T-cell (primary cell): Measurements from ENCODE around the gene MAPK11. TPM values are rescaled to one million over a fixed set of nuclear protein-coding genes. Genes with fewer than 3 reads are reported as not detected.

Experiments
- ATAC-seq, 4 experiments: fragments of 200-7000 bp in 3 of 4; fragments of 150-1000 bp in 1 of 4; cut with Tn5 transposase; replicated peaks in 1 of 4; 1 replicate in 3 of 4; 2 replicates in 1 of 4; pipeline ENCODE4 v1.10.0; 2021; ENCODE audit warnings: moderate library complexity in 3 of 4, mild to moderate bottlenecking in 2 of 4, moderate number of reproducible peaks in 1 of 4
- CTCF ChIA-PET, 2 donors: fragments of 300-600 bp; sonication (Branson Sonifier 250); formaldehyde crosslinking; loops; one replicate each; lab custom pipeline; 2022; ENCODE audit warnings: antibody characterized with exemption in 2 of 2; lab: Charles Lee
- POLR2A ChIA-PET, 2 donors: fragments of 300-600 bp; sonication (Branson Sonifier 250); formaldehyde crosslinking; loops; one replicate each; lab custom pipeline; 2022; ENCODE audit warnings: antibody characterized with exemption in 2 of 2; lab: Charles Lee
- DNase-seq, 35 experiments: peaks; one replicate each; pipeline versions ENCODE4 v3.0.0 to v3.0.0-alpha.2; 2013 to 2023
- H3K27ac ChIP-seq: one replicate; pipeline ENCODE4 v1.5.1; 2013; ENCODE audit warnings: low read length
- H3K27me3 ChIP-seq, 2 experiments: replicated peaks in 1 of 2; 1 replicate in 1 of 2; 2 replicates in 1 of 2; pipeline versions ENCODE4 v1.6.1 to v1.7.0; 2013; ENCODE audit warnings: low read length in 1 of 2, mixed read lengths in 1 of 2; ENCODE audit not compliant: control insufficient read depth in 2 of 2, insufficient read depth in 2 of 2; ENCODE audit errors: extremely low read depth in 1 of 2
- H3K36me3 ChIP-seq, 2 donors: 1 replicate in 1 of 2; 2 replicates in 1 of 2; pipeline versions ENCODE4 v1.6.1 to v1.7.0; 2013; ENCODE audit warnings: low read length in 1 of 2; ENCODE audit not compliant: control insufficient read depth in 2 of 2, insufficient read depth in 1 of 2; ENCODE audit errors: extremely low read depth in 1 of 2
- H3K4me1 ChIP-seq, 2 experiments: 1 replicate in 1 of 2; 2 replicates in 1 of 2; pipeline versions ENCODE4 v1.6.1 to v1.7.0; 2013; ENCODE audit warnings: low read length in 2 of 2, mixed read lengths in 1 of 2; ENCODE audit not compliant: insufficient read depth in 2 of 2, control insufficient read depth in 1 of 2; ENCODE audit errors: extremely low read depth in 1 of 2
- H3K4me3 ChIP-seq, 2 donors: 1 replicate in 1 of 2; 2 replicates in 1 of 2; pipeline versions ENCODE4 v1.5.1 to v1.7.0; 2013; ENCODE audit warnings: mild to moderate bottlenecking in 2 of 2, low read length in 1 of 2, moderate library complexity in 1 of 2; ENCODE audit not compliant: control insufficient read depth in 1 of 2; ENCODE audit errors: extremely low read depth in 1 of 2
- H3K9me3 ChIP-seq: 2 replicates; pipeline ENCODE4 v1.7.0; 2013
- H3K27ac Mint-ChIP-seq, 2 donors: one replicate each; pipeline ENCODE4 v1.8.0; 2020 to 2021; ENCODE audit warnings: mild to moderate bottlenecking in 2 of 2, mixed read lengths in 2 of 2
- H3K27me3 Mint-ChIP-seq, 2 donors: one replicate each; pipeline ENCODE4 v1.8.0; 2021 to 2022; ENCODE audit warnings: mixed read lengths in 2 of 2
- H3K36me3 Mint-ChIP-seq: one replicate; pipeline ENCODE4 v1.8.0; 2021; ENCODE audit warnings: mixed read lengths
- H3K4me1 Mint-ChIP-seq, 3 donors: one replicate each; pipeline ENCODE4 v1.8.0; 2020 to 2022; ENCODE audit warnings: mixed read lengths in 3 of 3, mild to moderate bottlenecking in 1 of 3
- H3K4me3 Mint-ChIP-seq, 3 donors: one replicate each; pipeline ENCODE4 v1.8.0; 2020 to 2022; ENCODE audit warnings: mild to moderate bottlenecking in 3 of 3, mixed read lengths in 3 of 3, moderate library complexity in 3 of 3
- H3K9me3 Mint-ChIP-seq, 3 donors: one replicate each; pipeline ENCODE4 v1.8.0; 2020 to 2022; ENCODE audit warnings: mixed read lengths in 3 of 3
- WGBS: methylation state at CpG from one replicate; pipeline ENCODE4 v1.1.5; 2013; ENCODE audit warnings: missing lambda C conversion rate; ENCODE audit not compliant: insufficient coverage; 5-methylcytosine and 5-hydroxymethylcytosine counted together
- total RNA-seq, 35 experiments: library from RNA in 6 of 35; stranded (reverse) in 6 of 35; fragments of 120-200 nt in 1 of 35; gene quantifications; one replicate each; pipeline versions ENCODE4 v1.2.1 to v1.2.4 and lab custom pipeline; 2013 to 2026

MAPK11 gene
- total RNA-seq, 5 donors from 2014 or later (not counting 1 experiment from before 2014, with no cell fraction given) = 3.5 to 8.9 (median 5.6) TPM

DNA sequence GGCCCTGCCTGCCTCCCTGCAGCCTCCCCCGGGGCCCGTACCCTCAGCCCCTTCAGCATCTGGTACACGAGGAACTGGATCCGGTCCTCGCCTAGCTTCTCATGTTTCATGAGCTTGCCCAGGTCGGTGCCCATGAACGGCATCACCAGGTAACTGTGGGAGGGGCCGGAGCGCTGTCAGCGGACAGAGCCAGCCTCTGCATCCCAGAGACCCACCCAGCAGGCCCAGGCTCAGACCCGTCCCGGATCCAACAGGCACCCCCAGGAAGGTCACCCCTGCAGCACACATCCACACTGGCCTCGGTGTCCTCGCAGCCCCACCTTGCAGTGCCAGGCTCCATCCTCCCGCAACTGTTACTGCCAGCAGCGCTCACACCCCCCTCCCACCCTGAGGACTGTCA, 13.1 kb downstream of the MAPK11 start:
- Mint-ChIP-seq H3K36me3 (no peaks in the 10 kb centered on the region), H3K4me3 (no peak overlapping the region), H3K27ac (no peak overlapping the region), H3K27me3 (peaks cover 9 to 18% of the 10 kb centered on the region in 2 donors), H3K9me3 (no peaks in the 10 kb centered on the region), H3K4me1 (peaks cover under 1 to 3% (median 2%) of the 10 kb centered on the region in 3 donors)
- H3K4me3 ChIP-seq = no peak overlapping the region
- H3K4me1 ChIP-seq = peaks cover 0 to 15% of the 10 kb centered on the region in 2 experiments
- peaks cover 0 to 35% of the 10 kb centered on the region in 2 experiments for H3K27me3 ChIP-seq
- no peaks in the 10 kb centered on the region for H3K36me3 ChIP-seq
- ChIA-PET CTCF (no interaction called here), POLR2A (no interaction called here)
- no peak for DNase-seq
- ATAC-seq = no peak
- no peak overlapping the region for H3K27ac ChIP-seq
- WGBS = 89% methylated on average over 15 of the region's 16 CpGs
- no peaks in the 10 kb centered on the region for H3K9me3 ChIP-seq

DNA sequence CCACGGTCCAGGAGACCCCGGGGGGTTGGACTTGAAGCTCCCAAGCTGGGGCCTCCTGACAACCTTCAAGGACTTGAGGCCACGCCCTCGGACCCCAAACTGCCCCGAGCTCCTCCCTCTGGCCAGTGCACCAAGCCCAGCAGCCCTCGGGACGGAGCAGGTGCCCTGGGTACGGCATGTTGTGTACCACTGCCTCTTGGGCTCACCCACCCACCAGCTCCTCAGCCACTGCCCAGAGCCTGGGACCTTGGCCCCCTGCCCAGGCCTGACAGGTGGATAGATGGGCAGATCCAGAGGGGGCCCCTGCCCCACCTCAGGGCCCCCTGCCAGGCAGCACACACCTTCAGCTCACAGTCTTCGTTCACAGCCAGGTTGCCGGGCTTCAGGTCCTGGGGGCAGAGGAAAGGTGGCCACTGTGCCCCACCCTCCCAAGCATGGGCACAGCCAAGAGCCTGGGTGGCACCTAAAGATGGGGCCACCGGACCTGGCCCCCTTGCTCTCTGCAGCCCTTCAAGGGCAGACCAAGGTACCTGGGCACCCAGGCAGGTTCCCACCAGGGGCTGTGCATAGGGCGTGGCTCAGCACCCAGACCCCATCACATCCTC, 13.8 kb downstream of the MAPK11 start:
- Histone ChIP-seq H3K4me1 (peaks cover 0 to 18% of the 10 kb centered on the region in 2 experiments), H3K4me3 (no peak overlapping the region), H3K27ac (no peak overlapping the region), H3K27me3 (peaks cover 0 to 32% of the 10 kb centered on the region in 2 experiments), H3K36me3 (no peaks in the 10 kb centered on the region), H3K9me3 (no peaks in the 10 kb centered on the region)
- POLR2A ChIA-PET = no interaction called here
- H3K4me3 Mint-ChIP-seq = no peak overlapping the region
- peaks cover 7 to 17% of the 10 kb centered on the region in 2 donors for H3K27me3 Mint-ChIP-seq
- no peak for ATAC-seq
- H3K36me3 Mint-ChIP-seq = no peaks in the 10 kb centered on the region
- peaks cover 0 to 2% (median 2%) of the 10 kb centered on the region in 3 donors for H3K4me1 Mint-ChIP-seq
- WGBS = 85% methylated on average over 12 of the region's 12 CpGs
- CTCF ChIA-PET = no interaction called here
- H3K27ac Mint-ChIP-seq = no peak overlapping the region
- DNase-seq = no peak
- no peaks in the 10 kb centered on the region for H3K9me3 Mint-ChIP-seq

DNA sequence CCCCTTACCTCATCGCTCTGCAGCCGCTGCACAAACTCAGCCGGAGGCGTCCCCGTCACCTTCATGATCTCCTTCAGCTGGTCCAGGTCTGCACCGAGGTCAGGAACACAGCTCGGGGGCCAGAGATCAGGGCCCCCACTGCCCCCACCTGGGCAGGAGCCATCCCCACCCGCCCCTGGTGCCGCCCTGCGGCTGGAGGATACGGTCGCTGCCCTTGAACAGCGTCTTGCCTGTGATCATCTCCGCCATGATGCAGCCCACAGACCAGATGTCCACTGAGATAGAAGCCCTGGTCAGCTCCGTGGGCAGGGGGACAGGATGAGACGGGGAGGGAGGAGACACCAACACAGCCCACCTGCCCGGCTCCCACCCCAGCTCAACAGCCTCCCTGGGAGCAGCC, 14.6 kb downstream of the MAPK11 start:
- CTCF ChIA-PET = no interaction called here

DNA sequence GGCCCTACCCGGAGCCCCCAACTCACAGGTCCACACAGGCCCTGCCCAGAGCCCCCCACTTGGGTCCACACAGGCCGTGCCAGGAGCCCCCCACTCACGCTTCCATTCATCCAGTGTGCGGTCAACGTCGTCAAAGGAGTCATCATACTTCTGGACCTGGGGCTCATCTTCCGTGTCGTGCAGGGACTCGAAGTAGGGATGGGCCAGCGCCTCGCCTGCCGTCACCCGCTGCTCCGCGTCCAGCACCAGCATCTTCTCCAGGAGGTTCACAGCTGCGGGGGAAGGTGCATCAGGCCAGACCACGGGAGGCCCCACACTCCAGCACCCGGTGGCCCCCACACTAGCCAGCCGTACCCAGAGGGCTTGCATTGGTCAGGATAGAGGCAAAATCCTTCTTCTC, 15.1 kb downstream of the MAPK11 start:
- Mint-ChIP-seq H3K27me3 (peaks cover 7 to 17% of the 10 kb centered on the region in 2 donors), H3K4me3 (no peak overlapping the region), H3K9me3 (no peaks in the 10 kb centered on the region), H3K27ac (no peak overlapping the region), H3K4me1 (peaks cover 3 to 8% (median 7%) of the 10 kb centered on the region in 3 donors), H3K36me3 (no peaks in the 10 kb centered on the region)
- Histone ChIP-seq H3K9me3 (no peaks in the 10 kb centered on the region), H3K4me1 (peaks cover 4 to 18% of the 10 kb centered on the region in 2 experiments), H3K27me3 (peaks cover 0 to 24% of the 10 kb centered on the region in 2 experiments), H3K36me3 (no peaks in the 10 kb centered on the region), H3K4me3 (no peak overlapping the region), H3K27ac (no peak overlapping the region)
- WGBS = 88% methylated on average over 17 of the region's 19 CpGs
- DNase-seq (no peak), ATAC-seq (no peak)
- ChIA-PET POLR2A (no interaction called here), CTCF (no interaction called here)

More for the DNA sequence above, 14.6 kb downstream of the MAPK11 start:
- no peaks in the 10 kb centered on the region for H3K9me3 ChIP-seq
- H3K4me3 ChIP-seq = no peak overlapping the region
- Mint-ChIP-seq H3K9me3 (no peaks in the 10 kb centered on the region), H3K4me1 (peaks cover 0 to 4% (median 4%) of the 10 kb centered on the region in 3 donors), H3K27ac (no peak overlapping the region), H3K36me3 (no peaks in the 10 kb centered on the region), H3K4me3 (no peak overlapping the region), H3K27me3 (peaks cover 7 to 17% of the 10 kb centered on the region in 2 donors)
- H3K4me1 ChIP-seq = peaks cover 0 to 16% of the 10 kb centered on the region in 2 experiments
- WGBS = 85% methylated on average over 16 of the region's 17 CpGs
- no peaks in the 10 kb centered on the region for H3K36me3 ChIP-seq
- DNase-seq = no peak
- POLR2A ChIA-PET = no interaction called here
- peaks cover 0 to 29% of the 10 kb centered on the region in 2 experiments for H3K27me3 ChIP-seq
- ATAC-seq = no peak
- no peak overlapping the region for H3K27ac ChIP-seq

DNA sequence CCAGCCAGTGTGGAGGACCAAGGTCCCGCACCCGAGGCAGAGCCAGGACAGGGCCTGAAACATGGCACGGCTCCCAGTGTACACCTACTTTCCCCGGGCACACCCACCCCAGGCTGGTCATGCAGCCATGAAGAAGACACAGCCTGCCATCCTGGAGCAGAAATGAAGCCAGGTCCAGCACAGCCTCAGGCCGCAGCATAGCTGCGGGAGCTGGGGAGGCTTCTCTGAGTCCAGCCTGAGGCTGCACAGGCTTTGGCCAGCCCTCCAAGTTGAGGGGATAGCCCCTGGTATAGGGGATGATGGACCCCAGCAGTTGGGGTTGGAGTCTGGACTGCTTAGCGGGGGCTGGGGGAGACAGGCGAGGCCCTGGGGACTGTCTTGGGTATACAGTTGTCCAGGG, 16.2 kb downstream of the MAPK11 start:
- no peak overlapping the region for H3K4me3 ChIP-seq
- no peaks in the 10 kb centered on the region for H3K9me3 ChIP-seq
- Mint-ChIP-seq H3K4me1 (peaks cover 6 to 13% (median 12%) of the 10 kb centered on the region in 3 donors), H3K36me3 (no peaks in the 10 kb centered on the region), H3K9me3 (no peaks in the 10 kb centered on the region), H3K4me3 (no peak overlapping the region), H3K27ac (no peak overlapping the region), H3K27me3 (peaks cover 5 to 11% of the 10 kb centered on the region in 2 donors)
- peaks cover 0 to 5% of the 10 kb centered on the region in 2 donors for H3K36me3 ChIP-seq
- ATAC-seq (no peak), DNase-seq (no peak)
- 80% methylated on average over 3 of the region's 8 CpGs for WGBS
- peaks cover 0 to 16% of the 10 kb centered on the region in 2 experiments for H3K27me3 ChIP-seq
- ChIA-PET CTCF (no interaction called here), POLR2A (no interaction called here)
- no peak overlapping the region for H3K27ac ChIP-seq
- peaks cover 5 to 29% of the 10 kb centered on the region in 2 experiments for H3K4me1 ChIP-seq

DNA sequence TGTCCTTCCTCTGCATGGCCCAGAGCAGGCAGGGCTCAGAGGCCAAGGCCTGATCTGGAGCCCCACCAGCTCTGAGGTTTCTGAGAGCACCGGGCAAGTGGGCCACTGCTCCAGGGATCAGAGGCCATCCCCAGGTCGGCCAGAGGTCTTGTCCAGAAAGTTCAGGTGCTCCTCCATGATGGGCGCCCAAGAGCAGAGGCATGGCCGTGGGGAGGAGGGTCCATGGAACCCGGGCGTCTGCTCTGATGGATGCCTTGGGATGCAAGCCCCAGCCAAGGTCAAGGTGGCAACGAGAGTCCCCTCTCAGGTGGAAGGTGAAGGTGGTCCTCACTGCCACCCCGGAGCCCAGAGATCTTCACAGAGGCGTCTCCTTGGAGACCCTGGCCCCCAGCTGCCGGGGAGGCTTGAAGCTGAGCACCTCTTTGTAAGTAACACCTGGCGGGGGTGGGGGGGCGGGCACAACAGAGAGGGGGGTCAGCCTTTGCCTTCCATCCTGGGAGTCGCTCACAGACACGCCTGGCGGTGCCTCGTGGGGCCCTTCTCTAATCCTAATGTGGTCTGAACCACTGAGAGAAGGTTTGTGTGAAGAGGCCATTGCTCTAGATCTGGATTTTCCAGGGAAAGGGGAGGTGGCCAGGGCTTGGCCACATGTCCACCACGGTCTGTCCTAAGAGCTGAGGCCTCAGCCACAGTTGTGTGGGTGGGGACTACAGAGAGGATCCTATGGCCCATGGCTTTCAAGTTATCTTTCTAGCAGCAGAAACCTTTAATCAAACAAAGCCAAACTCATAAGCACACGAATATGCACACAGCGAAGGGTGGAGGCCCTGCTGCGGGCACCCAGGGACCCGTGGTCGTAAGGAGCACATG, 16.9 kb downstream of the MAPK11 start:
- 79% methylated on average over 14 of the region's 22 CpGs for WGBS
- ATAC-seq (no peak), DNase-seq (no peak)
- no peak overlapping the region for H3K27ac ChIP-seq
- POLR2A ChIA-PET = no interaction called here
- Mint-ChIP-seq H3K27ac (peak overlapping the region in 1 of 2 donors; percentile 2), H3K9me3 (no peaks in the 10 kb centered on the region), H3K4me3 (no peak overlapping the region), H3K36me3 (no peaks in the 10 kb centered on the region), H3K27me3 (peaks cover 0 to 6% of the 10 kb centered on the region in 2 donors), H3K4me1 (peaks cover 6 to 13% (median 12%) of the 10 kb centered on the region in 3 donors)
- no peak overlapping the region for H3K4me3 ChIP-seq
- H3K36me3 ChIP-seq = peaks cover 0 to 8% of the 10 kb centered on the region in 2 donors
- H3K9me3 ChIP-seq = no peaks in the 10 kb centered on the region
- H3K27me3 ChIP-seq = peaks cover 0 to 10% of the 10 kb centered on the region in 2 experiments
- CTCF ChIA-PET = interaction anchor here (0.6 to 1.4 kb wide), 10 partner anchors 8 to 368 kb away, joined by 3 to 6 read pairs (median 3); partner anchors contain the start of gene MAPK12 (in 1 of the 2)
- peaks cover 5 to 35% of the 10 kb centered on the region in 2 experiments for H3K4me1 ChIP-seq
